ENCODE results near the gene ATP8A2.
"Not testable (repeated sequence)": the region's sequence is repeated elsewhere in the genome, so short reads cannot be mapped to it uniquely, and the experiment has no call there.

The ATP8A2 gene

DNA sequence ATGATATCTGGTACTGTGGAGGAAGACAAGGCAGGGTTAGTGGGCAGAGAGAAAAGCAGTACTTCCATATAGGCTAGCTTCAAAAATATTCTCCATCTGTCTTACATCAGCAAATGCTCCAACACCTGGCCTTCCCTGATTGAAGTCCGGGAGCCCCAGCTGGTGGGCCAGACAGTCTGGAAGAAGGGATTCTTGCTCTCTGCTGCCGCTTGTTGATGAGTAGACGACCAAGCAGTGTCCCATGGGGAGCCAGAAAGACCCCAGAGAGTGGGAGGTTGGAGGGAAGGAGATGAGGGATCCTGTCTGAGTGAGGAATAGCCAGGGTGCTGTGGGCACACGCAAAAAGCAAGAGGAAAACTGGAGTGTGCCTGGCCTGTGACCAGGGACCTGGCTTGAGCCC is 95.1 kb downstream of the ATP8A2 start:
- FAIRE-seq = no peak

DNA sequence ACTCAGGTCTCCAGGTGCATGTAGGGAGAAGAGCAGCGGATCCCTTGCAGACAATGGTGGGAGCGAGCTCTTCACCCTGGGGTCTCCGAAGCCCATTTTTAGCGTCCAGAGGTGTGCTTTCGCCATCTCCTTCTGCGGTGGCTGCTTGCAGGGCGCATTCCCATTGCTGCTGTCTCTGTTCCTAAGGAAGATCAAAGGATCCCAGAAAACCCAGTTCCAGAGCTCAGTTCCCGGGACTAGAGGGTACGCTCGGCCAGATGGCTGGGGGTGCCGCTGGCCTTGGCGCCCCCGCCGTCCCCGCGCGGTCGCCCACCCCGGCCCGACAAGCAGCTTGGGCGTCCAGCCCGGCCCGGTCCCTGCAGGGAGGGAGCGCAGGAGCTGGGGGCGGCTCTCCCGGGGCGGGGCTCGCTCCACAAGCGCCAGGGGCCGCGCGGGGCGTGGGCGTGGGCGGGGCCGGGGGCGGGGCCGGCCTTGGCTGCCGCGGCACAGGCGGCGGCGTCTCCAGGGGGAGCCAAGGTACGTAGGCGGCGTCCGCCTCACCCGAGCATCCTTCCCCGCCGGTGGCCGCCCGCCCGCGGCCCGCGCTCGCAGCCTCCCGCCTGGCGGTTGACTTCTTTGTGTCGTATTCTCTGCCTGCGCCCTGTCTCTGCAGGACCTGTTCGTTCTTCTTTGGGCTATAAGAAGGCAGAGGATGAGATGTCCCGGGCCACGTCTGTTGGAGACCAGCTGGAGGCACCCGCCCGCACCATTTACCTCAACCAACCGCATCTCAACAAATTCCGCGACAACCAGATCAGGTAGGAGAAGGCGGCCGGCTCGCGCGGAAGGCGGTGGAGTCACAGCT is 96.8 kb downstream of the ATP8A2 start:
- FAIRE-seq = no peak

DNA sequence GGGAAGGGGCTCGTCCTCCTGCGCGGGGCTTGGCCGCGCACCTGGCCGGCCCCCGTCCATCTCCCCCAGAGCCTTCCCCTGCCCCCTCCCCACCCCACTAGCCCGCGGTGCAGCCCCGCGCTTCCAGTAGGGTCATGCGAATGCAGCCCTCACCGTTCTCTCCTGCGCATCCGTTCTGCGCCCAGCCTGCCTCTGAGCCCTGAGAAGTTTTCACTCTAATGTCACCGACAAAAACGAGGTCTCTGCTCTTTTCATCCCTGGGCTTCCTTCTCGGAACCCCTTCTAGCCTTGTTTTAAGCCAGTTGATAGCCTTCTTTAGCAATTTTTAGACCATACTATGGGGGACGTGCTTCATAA is 97.4 kb downstream of the ATP8A2 start:
- no peak for FAIRE-seq

DNA sequence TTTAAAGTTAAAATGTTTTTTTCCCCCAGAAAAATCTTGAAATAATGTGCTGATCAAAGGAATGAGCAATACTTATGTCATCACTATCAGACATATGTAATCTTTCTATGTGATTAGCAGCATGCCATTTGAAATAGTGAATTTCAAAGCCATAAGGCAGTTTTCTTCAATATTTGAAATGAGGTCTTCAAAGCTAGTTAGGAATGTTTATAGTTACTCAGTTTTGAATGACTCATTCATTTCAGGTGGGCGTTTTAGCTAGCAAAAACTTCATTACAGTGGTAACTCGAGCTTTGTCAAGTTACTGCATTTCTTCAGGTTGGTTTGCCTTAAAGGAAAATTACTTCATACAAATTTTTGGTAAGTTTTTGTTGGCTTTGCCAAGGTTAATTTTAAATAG is 102.1 kb downstream of the ATP8A2 start:
- no peak for FAIRE-seq

DNA sequence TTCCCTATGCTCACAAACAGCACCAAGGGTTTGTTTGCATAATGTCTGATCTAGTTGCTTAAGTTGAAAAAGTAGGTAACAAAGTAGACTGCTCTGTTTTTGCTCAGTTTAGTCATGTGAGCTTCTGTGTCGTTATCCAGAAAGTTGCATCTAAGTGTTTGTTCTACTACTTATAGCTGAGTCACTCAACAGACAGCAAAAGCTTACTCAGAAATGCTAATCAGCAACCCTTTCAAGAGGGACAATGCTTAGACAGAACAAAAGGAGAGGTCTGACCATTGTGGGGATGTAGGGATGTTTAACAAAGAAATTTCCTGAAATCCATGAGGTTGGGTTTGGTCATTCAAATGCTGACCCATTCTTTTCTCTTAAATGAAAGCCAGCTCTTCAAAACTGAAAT is 106.4 kb downstream of the ATP8A2 start:
- no peak for FAIRE-seq

DNA sequence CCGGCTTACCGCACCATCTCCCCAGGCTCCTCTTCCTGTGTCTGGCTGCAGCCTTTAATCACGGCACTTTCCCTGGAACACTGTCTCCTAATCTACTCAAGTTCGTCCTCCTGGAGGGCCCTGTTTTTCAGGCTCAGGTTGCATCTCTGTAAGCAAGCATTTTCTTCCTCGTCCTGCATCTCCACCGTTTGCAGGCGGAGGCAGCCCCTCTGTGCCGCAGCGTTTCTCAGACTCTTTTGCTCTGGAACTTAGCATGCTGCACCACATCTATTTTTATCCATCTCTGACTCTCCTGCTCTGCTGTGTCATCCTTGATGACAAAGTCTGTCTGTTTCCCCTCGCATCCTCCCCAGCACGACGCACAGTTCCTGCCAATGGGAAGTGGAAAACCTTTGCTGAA is 117.5 kb downstream of the ATP8A2 start:
- no peak for FAIRE-seq

DNA sequence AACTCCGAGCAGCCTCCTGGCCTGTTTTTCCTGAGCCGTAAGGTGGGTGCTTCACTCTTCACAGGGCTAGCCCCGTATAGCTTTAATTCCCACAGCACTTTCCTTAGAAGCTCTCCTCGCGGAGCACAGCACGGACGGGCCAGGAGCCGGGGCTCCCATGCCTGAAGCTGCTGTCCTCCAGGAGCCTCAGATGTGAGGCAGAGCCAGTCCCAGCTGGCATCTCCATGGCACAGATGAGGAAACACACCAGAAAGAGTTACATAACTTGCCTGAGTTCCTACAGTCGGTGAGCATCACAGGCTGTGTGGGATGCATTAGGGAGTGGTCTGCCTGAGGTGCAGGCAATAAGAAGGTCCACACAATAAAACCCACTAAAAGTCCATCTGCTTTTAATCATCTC is 118.5 kb downstream of the ATP8A2 start:
- no peak for FAIRE-seq

DNA sequence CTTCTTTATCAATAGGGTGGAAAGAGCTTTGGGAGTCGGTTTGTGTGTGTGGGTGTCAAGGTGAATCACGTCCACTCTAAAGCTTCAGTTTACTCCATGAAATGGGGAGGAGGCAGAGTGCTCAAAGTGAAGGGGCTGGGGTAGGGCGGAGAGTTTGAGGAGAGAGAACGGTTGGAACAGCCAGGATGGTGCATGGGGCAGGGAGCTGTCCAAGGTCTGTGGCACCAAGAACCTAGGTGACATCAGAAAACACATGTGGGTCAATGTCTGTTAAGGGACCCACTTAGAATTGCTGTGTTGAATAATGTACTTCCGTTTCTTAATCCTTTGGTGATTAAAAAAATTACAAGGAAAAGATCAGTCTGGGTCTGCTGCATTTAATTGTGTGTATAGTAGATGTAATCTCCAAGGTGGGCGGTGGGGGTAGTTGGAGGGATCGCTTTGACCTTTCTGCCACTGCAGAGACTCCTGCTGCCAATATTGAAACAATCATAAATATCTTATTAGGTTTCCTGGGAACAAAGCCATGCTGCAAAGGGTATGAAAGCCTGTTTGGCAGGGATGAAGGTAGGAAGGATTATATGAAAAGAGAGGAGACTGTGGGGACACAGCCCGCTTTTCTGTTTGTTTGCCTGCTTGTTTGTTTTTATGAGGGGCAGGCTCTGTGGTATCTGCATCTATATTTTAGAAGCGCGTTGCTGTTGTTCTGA is 122.3 kb downstream of the ATP8A2 start:
- FAIRE-seq = no peak

DNA sequence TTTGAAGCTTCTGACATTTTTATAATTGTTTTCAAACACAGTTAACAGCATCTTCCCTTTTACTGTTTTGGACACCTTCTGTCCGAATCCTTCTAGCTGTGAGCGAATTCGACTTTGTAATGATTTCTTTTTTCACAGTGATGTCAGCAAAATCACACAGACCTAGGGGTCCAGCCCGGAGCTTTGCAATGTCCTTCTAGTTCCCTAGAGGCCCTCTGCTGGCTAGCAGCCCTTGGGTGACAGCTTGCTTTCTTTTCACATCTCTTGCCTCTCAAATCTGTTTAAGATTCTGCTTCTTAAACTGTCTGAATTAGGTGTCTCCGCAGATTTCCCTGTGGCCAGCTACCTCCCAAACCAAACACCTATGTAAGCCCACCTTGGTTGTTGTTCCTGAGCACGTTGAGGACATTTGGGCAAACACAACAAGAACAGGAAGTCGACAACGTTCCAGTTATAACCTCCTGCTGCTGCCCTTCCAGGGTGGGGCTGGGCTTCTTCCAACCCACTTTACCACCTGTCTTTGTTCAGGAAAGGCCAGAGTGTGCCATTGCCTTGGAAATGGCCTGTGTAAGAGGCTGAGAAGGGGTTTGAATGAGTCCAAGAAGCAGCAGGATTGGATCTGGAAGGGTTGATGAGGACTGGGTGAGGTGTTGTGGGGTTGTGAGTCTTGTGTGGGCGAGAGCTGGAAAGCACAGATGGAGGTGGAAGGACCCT is 123.1 kb downstream of the ATP8A2 start:
- no peak for FAIRE-seq

DNA sequence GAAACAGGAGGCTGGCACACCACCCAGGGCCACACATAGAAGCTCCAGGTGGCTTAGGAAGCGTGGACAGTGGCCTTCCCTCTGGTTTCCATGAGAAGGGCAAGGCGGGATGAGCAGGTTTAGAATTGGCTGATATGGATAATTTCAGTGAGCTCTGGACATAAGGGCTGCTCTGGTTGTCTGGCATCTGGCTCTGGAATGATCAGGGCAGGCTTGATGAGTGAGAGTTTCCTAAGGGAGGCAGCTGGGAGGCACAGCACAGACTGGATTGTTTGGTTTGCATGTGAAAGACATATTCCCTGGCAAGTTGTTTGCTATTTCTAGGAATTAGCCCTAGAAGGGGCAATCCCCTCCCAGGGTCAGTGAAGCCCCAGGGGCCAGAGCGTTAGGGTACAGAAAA is 129.5 kb downstream of the ATP8A2 start:
- no peak for FAIRE-seq

DNA sequence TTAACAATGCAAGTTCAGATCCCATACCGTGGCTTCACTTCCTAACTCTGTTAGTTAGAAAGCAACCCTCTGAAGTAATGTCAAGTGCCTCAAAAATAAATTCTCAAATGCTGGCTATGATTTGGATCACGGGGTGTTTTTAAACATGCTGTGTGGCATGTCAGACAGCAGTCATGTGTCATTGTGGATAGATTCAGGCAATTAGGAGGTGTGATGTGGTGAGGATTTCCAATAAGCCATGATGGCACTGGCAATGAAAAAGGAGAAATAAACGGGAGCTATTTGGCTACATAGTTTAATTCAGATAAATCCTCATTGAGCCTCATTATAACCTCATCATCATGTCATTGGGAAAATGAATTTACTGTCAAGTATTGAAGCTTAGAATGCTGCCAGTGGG is 130.3 kb downstream of the ATP8A2 start:
- no peak for FAIRE-seq

DNA sequence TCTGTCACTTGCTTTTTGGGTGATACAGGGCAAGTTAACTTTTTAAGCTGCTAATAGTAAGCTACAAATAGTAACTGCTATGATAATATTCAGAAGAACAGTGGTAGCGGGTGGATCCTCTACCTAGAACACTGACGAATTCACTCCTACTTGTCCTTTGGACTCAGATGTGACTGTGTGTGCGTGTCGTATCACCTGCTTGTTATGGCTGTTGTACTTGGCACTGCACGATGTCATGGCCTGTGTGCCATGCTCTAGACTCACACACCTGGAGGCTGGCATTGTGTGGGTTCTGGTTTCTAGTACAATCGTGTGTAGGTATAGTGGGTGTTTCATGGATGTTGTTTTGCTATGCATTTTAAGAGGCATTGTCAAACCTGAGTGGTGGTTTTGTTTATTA is 130.8 kb downstream of the ATP8A2 start:
- FAIRE-seq = no peak

DNA sequence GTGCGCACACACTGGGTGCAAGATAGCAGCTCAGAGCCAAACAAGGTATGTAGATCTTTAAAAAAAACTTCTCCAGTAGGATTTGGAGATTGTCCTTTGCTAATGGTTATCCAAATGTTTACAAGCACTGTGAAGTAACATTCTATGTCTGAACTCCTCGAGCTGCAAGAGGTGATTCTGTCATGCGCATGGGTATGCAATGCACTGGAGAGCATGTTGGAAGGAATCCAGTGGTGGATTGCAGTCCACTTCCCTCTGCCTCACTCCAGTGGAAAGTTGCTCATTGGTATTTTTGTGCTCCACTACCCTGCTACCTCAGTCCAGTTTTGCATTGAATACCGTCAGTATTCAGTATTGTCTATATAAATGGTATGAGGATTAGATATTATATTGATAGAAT is 132.1 kb downstream of the ATP8A2 start:
- FAIRE-seq = no peak

DNA sequence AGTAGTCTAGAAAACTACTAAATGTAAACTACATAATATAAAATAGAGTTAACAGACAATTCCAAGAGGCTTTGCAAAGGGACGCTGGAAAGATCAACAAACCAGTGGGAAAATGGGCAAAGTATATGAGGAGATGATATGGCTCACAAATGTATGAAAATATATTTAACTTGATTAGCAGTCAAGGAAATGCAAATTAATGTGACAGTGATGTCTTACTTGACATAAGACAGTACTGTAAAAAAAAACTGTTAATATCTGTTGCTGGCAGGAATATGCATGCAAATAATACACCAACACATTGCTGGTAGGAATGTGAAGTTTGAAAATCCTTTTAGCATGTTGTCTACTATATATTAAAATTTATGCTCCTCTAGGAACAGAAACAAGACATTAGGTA is 136.1 kb downstream of the ATP8A2 start:
- no peak for FAIRE-seq

DNA sequence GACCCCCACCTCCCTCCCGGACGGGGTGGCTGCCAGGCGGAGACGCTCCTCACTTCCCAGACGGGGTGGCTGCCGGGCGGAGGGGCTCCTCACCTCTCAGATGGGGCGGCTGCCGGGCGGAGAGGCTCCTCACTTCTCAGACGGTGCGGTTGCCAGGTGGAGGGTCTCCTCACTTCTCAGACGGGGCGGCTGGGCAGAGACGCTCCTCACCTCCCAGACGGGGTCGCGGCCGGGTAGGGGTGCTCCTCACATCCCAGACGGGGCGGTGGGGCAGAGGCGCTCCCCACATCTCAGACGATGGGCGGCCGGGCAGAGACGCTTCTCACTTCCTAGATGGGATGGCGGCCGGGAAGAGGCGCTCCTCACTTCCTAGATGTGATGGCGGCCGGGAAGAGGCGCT is 141.3 kb downstream of the ATP8A2 start:
- FAIRE-seq = not testable (repeated sequence)

DNA sequence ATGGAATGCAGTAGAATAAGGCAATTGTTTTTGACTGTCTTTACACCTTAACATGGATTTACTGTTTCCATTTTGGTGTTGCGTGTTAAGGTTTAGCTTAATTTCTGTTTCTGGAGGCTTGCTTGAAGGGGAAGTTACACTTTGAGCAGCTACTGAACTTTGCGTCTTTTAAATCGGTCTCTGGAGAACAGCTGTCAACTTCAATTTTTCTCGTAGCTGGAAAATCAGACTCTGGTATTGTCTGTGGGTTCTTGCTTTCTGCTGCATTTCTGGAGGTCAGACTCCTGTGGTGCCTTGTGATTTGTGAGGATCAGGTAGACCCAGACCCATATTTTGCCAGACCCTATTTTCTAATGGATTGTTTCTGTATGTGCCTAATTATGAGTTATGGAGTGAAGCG is 146.7 kb downstream of the ATP8A2 start:
- FAIRE-seq = no peak

DNA sequence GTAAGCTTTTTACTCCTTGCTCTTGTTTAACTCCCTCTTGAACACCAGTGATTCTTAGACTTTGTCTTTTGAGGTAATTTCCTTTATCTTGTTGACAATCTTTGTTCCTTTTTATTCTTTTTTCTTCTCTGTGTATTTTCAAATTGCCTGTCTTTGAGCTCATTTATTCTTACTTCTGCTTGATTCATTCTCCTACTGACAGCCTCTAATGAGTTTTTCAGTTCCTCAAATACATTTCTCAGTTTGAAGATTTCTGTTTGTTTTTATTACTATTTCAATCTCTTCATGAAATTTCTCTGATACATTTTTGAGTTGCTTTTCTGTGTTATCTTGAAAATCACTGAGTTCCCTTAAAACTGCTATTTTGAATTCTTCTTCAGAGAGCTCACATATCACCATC is 154.1 kb downstream of the ATP8A2 start:
- FAIRE-seq = no peak

DNA sequence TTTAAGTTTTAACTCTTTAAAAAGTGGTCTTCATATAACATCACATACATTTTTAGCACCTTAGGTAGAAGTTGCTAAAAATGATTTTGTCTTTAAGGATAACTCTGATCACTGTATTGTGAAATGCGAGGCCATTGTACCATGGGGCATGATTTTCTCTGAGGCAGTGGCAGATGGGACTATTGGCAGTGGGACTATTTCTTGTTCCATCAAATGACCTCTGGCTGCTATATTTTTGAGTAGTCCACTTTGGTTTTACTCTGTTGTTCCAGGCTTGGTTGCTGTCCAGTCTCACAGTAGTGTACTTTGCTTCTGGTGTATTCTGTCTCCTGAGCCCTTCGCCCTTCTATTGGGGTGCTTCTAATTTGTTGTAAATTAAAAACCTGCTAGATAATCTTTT is 156.5 kb downstream of the ATP8A2 start:
- FAIRE-seq = no peak

DNA sequence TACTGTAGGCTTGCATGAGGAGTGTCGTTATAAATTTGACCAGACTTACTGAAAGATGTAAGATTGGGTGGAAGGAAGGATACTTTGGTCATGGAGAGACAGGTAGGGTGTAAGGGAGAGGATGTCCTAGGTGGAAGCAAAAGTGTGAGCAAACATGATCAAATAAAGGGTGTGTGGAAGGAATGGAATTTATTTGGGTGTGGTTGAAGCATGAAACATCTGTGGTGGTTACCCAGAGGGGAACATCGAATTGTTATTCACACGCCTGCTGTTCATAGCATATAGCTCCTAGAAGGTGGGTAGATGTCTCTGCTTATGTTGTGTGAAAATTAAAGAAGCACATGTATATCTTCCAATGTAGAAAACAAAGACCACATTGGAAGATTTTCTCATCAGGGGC is 157.7 kb downstream of the ATP8A2 start:
- no peak for FAIRE-seq

DNA sequence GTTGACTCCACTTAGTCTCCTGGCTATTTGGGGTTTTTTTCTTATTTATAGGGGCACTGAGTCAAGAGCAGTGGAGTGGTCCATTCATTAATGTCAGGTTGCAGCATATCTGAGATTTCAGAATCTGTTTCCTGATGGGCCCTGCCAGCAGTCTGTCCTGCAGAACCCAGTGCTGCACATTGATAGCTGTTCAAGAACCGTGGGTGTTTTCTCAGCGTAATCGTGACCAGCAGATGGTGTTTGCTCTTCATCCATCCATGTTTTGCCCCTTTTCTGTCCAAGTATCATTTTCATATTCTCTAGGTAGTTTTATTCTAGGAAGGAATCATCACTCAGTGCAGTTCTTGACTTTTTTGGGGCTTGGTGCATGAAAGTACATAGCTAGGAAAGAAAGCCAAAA is 166.5 kb downstream of the ATP8A2 start:
- FAIRE-seq = no peak

DNA sequence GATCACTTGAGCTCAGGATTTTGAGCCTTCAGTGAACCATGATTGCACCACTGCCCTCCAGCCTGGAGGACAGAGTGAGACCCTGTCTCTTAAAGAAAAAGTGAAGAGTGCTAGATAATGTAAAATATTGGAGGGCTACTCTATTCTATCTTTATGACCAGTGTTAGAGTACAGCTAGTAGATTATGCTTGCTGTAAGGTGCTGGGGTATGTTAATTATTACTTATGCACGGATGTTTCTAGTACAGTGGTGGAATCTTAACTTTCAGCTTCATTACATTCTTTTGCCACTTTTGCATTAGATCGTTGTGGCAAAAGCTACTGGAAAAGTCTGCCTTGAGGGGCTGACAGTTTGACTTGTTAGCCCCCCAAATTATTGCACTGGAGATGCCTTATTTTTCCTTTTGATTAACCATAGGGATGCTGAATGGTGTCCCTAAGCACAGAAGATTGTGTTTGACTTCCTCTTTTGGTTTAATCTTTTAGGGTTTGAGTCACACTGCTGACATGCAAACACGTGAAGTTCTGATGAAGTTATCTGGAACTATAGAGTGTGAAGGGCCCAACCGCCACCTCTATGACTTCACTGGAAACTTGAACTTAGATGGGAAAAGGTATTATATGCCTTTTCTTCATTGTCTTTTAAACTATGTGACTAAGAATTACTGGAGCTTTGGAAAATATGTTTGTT is 169.8 kb downstream of the ATP8A2 start:
- no peak for FAIRE-seq

DNA sequence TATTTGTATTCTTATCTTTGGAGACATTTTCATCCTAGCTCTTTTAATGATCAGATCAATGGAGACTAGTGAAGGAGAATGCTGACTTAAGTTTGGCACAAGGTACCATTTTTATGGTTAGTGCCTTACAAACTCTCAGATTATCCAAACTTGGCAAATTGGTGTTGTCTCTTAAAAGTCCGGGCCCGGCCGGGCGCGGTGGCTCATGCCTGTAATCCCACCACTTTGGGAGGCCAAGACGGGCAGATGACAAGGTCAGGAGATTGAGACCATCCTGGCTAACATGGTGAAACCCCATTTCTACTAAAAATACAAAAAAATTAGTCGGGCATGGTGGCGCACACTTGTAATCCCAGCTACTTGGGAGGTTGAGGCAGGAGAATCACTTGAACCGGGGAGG is 177.2 kb downstream of the ATP8A2 start:
- not testable (repeated sequence) for FAIRE-seq

DNA sequence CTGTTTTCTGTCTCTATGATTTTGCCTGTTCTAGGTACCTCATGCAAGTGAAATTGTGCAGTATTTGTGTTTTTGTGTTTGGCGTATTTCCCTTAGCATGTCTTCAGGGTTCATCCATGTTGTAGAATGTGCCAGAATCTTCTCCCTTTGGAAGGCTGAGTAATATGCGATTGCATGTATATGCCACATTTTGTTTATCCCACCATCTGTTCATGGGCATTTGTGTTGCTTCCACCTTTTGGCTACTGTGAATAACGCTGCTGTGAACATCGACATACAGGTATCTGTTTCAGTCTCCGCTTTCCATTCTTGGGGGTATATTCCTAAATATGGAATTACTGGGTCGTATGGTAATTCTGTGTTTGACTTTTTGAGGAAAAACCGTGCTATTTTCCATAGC is 190.0 kb downstream of the ATP8A2 start:
- no peak for FAIRE-seq

Measured in islet of Langerhans (tissue), 1 donor.